Cardiac fibroblast (primary cell): ENCODE data around the gene PTPRG.

Source experiments
- DNase-seq, 2 donors: peaks; one replicate each; pipeline versions ENCODE4 v3.0.0 to v3.0.0-alpha.2; 2010; ENCODE audit warnings: low read depth in 2 of 2
- H3K4me3 ChIP-seq, 2 donors: replicated peaks in 1 of 2; 1 replicate in 1 of 2; 2 replicates in 1 of 2; pipeline ENCODE4 v1.5.1; 2011; ENCODE audit warnings: low read depth in 2 of 2, low read length in 2 of 2, mild to moderate bottlenecking in 2 of 2, moderate library complexity in 1 of 2
- CTCF ChIP-seq: IDR thresholded peaks from one replicate; pipeline ENCODE4 v1.5.1; 2011; ENCODE audit warnings: low read depth, mild to moderate bottlenecking, low read length, inconsistent platforms

Gene PTPRG

GRCh38 chr3:61790411-61790810 is 229.0 kb downstream of the PTPRG start:
- DNase-seq = no peak
- TF ChIP-seq CTCF = no peak
- no peak overlapping the region for H3K4me3 ChIP-seq

GRCh38 chr3:61793056-61793455 is 231.7 kb downstream of the PTPRG start:
- no peak for DNase-seq
- H3K4me3 ChIP-seq = no peak overlapping the region
- TF ChIP-seq CTCF = no peak

- H3K4me3 ChIP-seq = no peak overlapping the region
- peak in 1 of 2 donors; percentile 59 for DNase-seq
- no peak for TF ChIP-seq CTCF
Measured at GRCh38 chr3:61793521-61793920, 232.2 kb downstream of the PTPRG start.

GRCh38 chr3:61794341-61794740 is 233.0 kb downstream of the PTPRG start:
- no peak for DNase-seq
- H3K4me3 ChIP-seq = no peak overlapping the region
- no peak for TF ChIP-seq CTCF

DNA sequence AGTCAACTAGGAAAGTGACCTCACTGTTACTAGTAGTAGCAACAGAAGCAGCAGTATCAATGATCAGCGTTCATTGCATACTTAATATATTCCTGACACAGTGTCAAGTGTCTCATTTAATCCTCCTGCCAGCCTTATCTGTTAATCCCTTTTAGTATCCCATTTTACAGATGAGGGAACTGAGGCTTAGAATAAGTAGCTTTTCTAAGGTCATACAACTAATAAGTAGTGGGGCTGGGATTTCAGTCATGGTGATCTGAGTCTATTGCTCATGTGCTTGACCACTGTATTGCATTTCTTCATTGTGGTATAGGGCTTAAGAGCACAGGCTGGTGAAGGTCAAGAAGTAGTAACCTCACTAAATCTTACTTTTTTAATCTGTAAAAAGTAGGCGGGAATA is 233.6 kb downstream of the PTPRG start:
- no peak overlapping the region for H3K4me3 ChIP-seq
- DNase-seq = no peak
- no peak for TF ChIP-seq CTCF

DNA sequence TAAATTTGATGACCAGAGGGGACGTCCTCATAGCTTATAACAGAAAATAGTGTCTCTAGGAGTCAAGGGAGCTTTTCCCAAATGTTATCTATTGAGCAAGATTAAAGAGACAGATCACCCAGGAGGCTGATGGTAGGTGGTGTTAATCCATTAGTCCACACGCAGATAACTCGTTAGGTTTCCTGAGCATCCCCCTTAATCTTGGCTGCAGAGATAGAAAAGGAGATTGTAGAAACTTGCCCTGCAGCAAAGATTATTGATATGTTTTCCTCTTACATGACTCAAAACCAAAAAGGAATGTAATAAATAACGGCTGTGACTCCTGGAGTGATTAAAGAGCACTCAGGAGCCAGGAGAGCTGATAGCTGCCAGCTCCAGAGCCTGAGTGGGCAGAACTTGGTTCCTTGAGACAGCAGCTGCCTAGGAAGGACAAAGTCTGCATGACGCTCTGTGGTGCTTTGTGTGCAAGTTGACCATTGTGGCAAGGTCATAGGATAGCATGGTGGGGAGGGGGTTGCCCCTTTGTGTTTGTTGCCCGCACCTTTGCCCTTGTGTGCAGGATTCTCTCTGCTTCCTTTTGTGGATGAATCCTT is 234.8 kb downstream of the PTPRG start:
- DNase-seq = no peak
- no peak for TF ChIP-seq CTCF
- H3K4me3 ChIP-seq = no peak overlapping the region

GRCh38 chr3:61796911-61797310 is 235.5 kb downstream of the PTPRG start:
- no peak for DNase-seq
- no peak for TF ChIP-seq CTCF
- H3K4me3 ChIP-seq = no peak overlapping the region
